ENCODE data around the gene SYT1. TPM values are rescaled to one million over a fixed set of nuclear protein-coding genes. Genes with fewer than 3 reads are reported as not detected.

The SYT1 gene
- total and polyA plus RNA-seq, 2 experiments from 2014 or later: 48.7 to 51.7 TPM

DNA sequence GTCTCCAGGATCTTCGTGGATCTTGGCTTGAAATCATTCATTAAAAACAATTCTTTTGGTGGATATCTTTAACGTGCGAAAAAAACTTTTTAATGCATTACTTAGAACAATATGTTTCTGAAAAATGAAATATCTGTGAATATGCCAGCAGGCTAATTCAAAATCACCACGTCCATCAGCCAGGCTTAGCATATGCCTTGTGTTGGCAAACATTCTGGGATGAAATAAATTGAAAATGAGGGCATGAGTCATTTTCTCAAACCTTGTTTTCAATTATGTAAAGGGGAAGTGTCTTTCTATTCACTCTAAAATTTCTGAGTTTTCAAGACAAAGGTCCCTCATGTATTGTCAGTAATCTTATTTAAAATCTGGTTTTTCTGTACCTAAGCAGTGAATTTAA lies 432.3 kb downstream of the SYT1 start (continued):
- TF ChIP-seq, protein P1, sequence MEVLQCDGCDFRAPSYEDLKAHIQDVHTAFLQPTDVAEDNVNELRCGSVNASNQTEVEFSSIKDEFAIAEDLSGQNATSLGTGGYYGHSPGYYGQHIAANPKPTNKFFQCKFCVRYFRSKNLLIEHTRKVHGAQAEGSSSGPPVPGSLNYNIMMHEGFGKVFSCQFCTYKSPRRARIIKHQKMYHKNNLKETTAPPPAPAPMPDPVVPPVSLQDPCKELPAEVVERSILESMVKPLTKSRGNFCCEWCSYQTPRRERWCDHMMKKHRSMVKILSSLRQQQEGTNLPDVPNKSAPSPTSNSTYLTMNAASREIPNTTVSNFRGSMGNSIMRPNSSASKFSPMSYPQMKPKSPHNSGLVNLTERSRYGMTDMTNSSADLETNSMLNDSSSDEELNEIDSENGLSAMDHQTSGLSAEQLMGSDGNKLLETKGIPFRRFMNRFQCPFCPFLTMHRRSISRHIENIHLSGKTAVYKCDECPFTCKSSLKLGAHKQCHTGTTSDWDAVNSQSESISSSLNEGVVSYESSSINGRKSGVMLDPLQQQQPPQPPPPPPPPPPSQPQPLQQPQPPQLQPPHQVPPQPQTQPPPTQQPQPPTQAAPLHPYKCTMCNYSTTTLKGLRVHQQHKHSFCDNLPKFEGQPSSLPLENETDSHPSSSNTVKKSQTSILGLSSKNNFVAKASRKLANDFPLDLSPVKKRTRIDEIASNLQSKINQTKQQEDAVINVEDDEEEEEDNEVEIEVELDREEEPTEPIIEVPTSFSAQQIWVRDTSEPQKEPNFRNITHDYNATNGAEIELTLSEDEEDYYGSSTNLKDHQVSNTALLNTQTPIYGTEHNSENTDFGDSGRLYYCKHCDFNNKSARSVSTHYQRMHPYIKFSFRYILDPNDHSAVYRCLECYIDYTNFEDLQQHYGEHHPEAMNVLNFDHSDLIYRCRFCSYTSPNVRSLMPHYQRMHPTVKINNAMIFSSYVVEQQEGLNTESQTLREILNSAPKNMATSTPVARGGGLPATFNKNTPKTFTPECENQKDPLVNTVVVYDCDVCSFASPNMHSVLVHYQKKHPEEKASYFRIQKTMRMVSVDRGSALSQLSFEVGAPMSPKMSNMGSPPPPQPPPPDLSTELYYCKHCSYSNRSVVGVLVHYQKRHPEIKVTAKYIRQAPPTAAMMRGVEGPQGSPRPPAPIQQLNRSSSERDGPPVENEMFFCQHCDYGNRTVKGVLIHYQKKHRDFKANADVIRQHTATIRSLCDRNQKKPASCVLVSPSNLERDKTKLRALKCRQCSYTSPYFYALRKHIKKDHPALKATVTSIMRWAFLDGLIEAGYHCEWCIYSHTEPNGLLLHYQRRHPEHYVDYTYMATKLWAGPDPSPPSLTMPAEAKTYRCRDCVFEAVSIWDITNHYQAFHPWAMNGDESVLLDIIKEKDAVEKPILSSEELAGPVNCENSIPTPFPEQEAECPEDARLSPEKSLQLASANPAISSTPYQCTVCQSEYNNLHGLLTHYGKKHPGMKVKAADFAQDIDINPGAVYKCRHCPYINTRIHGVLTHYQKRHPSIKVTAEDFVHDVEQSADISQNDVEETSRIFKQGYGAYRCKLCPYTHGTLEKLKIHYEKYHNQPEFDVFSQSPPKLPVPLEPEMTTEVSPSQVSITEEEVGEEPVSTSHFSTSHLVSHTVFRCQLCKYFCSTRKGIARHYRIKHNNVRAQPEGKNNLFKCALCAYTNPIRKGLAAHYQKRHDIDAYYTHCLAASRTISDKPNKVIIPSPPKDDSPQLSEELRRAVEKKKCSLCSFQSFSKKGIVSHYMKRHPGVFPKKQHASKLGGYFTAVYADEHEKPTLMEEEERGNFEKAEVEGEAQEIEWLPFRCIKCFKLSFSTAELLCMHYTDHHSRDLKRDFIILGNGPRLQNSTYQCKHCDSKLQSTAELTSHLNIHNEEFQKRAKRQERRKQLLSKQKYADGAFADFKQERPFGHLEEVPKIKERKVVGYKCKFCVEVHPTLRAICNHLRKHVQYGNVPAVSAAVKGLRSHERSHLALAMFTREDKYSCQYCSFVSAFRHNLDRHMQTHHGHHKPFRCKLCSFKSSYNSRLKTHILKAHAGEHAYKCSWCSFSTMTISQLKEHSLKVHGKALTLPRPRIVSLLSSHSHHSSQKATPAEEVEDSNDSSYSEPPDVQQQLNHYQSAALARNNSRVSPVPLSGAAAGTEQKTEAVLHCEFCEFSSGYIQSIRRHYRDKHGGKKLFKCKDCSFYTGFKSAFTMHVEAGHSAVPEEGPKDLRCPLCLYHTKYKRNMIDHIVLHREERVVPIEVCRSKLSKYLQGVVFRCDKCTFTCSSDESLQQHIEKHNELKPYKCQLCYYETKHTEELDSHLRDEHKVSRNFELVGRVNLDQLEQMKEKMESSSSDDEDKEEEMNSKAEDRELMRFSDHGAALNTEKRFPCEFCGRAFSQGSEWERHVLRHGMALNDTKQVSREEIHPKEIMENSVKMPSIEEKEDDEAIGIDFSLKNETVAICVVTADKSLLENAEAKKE (CRISPR knock-in tag; IDR thresholded peaks at IDR 0.05): no peak
- TF ChIP-seq POLR2AphosphoS5 (IDR thresholded peaks at IDR 0.05; ENCODE audit: low read depth): no peak
- TF ChIP-seq STAT1 (IDR thresholded peaks at IDR 0.05; ENCODE audit: unreplicated experiment): no peak

DNA sequence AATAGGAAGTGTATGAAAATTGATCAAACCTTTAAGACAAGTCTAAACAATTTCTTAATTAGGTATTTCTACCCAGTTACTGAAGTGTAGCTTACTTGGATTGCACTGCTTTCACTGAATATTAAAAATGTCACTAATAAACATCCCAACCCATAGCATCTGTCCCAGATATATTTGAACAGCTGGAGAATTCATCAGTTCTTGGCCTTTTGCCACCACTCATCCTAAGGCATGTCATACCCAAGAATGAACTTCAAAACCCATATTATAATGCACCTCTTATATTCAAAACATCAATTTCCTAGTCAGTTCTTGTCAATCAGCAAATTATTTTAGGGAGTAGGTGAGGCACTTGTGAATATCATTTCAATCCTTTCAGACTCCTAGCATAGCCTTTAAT lies 433.9 kb downstream of the SYT1 start:
- no peak overlapping the region for H3K4me3 Mint-ChIP-seq
- H3K36me3 ChIP-seq (ENCODE audit: insufficient read depth): no peaks in the 10 kb centered on the region
- no peaks in the 10 kb centered on the region for H4K20me1 ChIP-seq (replicated peaks; ENCODE audit: insufficient read depth)
- no peak overlapping the region for H2AFZ ChIP-seq
- H3K27ac ChIP-seq (ENCODE audit: low read depth): no peak overlapping the region
- DNase-seq (ENCODE audit: low spot score) (no peak), ATAC-seq (no peak)
- H3K27ac Mint-ChIP-seq: no peak overlapping the region
- H3K36me3 Mint-ChIP-seq (ENCODE audit: low read depth): peaks cover 6% of the 10 kb centered on the region; the same call in 2 of the 3 replicates
- peaks cover 5% of the 10 kb centered on the region; the same call in 1 of the 2 replicates for H3K4me1 ChIP-seq (ENCODE audit: insufficient read depth)
- no peak overlapping the region for H3K4me2 ChIP-seq
- H3K4me1 Mint-ChIP-seq: peaks cover 15% of the 10 kb centered on the region
- no peaks in the 10 kb centered on the region for H3F3A ChIP-seq (replicated peaks; ENCODE audit: low read depth)
- no peaks in the 10 kb centered on the region for H3K9me2 ChIP-seq (ENCODE audit: insufficient read depth)
- H3K27me3 Mint-ChIP-seq (ENCODE audit: insufficient read depth, low read depth, poor library complexity): no peaks in the 10 kb centered on the region
- H3K4me3 ChIP-seq: no peak overlapping the region
- no peaks in the 10 kb centered on the region for H3K9me3 Mint-ChIP-seq
- H3K27me3 ChIP-seq (ENCODE audit: insufficient read depth): no peaks in the 10 kb centered on the region
- no peaks in the 10 kb centered on the region for H3K79me2 ChIP-seq (replicated peaks; ENCODE audit: insufficient read depth)
- TF ChIP-seq EZH2phosphoT487 (IDR thresholded peaks at IDR 0.05; ENCODE audit: unreplicated experiment) (no peak), NANOG (IDR thresholded peaks at IDR 0.05; ENCODE audit: borderline replicate concordance) (no peak), POLR2AphosphoS5 (IDR thresholded peaks at IDR 0.05; ENCODE audit: low read depth) (no peak)
- TF ChIP-seq, protein P2, sequence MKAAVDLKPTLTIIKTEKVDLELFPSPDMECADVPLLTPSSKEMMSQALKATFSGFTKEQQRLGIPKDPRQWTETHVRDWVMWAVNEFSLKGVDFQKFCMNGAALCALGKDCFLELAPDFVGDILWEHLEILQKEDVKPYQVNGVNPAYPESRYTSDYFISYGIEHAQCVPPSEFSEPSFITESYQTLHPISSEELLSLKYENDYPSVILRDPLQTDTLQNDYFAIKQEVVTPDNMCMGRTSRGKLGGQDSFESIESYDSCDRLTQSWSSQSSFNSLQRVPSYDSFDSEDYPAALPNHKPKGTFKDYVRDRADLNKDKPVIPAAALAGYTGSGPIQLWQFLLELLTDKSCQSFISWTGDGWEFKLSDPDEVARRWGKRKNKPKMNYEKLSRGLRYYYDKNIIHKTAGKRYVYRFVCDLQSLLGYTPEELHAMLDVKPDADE (IDR thresholded peaks at IDR 0.05): no peak
- TF ChIP-seq, protein P1 (CRISPR knock-in tag; IDR thresholded peaks at IDR 0.05): no peak
- TF ChIP-seq, protein P3, sequence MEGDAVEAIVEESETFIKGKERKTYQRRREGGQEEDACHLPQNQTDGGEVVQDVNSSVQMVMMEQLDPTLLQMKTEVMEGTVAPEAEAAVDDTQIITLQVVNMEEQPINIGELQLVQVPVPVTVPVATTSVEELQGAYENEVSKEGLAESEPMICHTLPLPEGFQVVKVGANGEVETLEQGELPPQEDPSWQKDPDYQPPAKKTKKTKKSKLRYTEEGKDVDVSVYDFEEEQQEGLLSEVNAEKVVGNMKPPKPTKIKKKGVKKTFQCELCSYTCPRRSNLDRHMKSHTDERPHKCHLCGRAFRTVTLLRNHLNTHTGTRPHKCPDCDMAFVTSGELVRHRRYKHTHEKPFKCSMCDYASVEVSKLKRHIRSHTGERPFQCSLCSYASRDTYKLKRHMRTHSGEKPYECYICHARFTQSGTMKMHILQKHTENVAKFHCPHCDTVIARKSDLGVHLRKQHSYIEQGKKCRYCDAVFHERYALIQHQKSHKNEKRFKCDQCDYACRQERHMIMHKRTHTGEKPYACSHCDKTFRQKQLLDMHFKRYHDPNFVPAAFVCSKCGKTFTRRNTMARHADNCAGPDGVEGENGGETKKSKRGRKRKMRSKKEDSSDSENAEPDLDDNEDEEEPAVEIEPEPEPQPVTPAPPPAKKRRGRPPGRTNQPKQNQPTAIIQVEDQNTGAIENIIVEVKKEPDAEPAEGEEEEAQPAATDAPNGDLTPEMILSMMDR (conservative IDR thresholded peaks at IDR 0.05; ENCODE audit: low read depth in 2 of 2): no peak
